ENCODE data around the gene NUP58. TPM values are rescaled to one million over a fixed set of nuclear protein-coding genes. Genes with fewer than 3 reads are reported as not detected.
"Not testable (repeated sequence)": the region's sequence is repeated elsewhere in the genome, so short reads cannot be mapped to it uniquely, and the experiment has no call there.

The NUP58 gene
- polyA plus RNA-seq, 1 experiment: 46.2 TPM

DNA sequence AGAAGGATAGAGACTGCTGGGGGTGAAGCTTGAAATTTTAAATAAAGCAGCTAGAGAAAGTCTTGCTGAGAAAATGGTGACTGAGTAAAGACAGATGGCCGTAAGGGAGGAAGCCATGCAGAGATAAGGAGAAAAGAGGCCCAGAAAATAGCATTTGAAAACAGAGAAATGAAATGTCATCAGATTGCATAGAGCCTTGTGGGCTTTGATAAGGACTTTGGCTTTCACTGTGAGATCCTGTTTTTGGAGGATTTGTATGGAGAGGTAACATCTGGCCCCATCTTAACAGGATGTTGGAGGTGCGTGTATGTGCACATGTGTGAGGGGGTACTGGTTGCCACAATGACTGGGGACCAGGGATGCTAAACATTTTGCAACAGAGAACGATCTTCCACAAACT, 50.8 kb downstream of the NUP58 start:
- no peak for DNase-seq (ENCODE audit: low read depth, low spot score)
- no peaks in the 10 kb centered on the region for H3K9me3 ChIP-seq (ENCODE audit: control insufficient read depth, insufficient read depth, low read length)
- H3K27ac ChIP-seq (ENCODE audit: low read depth, low read length): no peak overlapping the region
- H3K27me3 ChIP-seq (ENCODE audit: control insufficient read depth, insufficient read depth, low read length): peaks cover 8% of the 10 kb centered on the region
- ChIA-PET POLR2A (no interaction called here), CTCF (no interaction called here)
- no peak overlapping the region for H3K4me3 ChIP-seq (ENCODE audit: low read depth, low read length)
- no peak for TF ChIP-seq CTCF (IDR thresholded peaks at IDR 0.05; ENCODE audit: low read depth, low read length)

- Histone ChIP-seq H3K27ac (ENCODE audit: low read depth, low read length) (no peak overlapping the region), H3K9me3 (ENCODE audit: control insufficient read depth, insufficient read depth, low read length) (no peaks in the 10 kb centered on the region), H3K27me3 (ENCODE audit: control insufficient read depth, insufficient read depth, low read length) (peaks cover 8% of the 10 kb centered on the region), H3K4me3 (ENCODE audit: low read depth, low read length) (no peak overlapping the region)
- POLR2A ChIA-PET: no interaction called here
- CTCF ChIA-PET: no interaction called here
- no peak for TF ChIP-seq CTCF (IDR thresholded peaks at IDR 0.05; ENCODE audit: low read depth, low read length)
- no peak for DNase-seq (ENCODE audit: low read depth, low spot score)
Observed at GRCh38 chr13:25352806-25353205, 51.4 kb downstream of the NUP58 start.

DNA sequence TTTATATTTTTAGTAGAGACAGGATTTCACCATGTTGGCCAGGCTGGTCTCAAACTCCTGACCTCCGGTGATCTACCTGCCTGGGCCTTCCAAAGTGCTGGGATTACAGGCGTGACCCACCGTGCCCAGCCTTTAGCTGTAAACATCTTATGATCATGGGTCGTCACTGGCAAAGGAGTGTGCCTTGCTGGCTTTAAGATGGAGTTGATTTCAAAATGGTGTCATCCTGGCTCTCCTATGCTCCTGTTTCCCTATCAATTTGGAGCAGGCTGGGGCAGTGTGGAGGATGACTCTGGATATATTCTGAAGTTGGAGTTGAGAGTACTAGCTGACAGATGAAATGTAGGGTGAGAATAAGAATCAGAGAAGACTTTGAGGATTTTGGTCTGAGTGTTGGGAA, 51.9 kb downstream of the NUP58 start:
- DNase-seq (ENCODE audit: low read depth, low spot score): no peak
- ChIA-PET CTCF (no interaction called here), POLR2A (no interaction called here)
- Histone ChIP-seq H3K4me3 (ENCODE audit: low read depth, low read length) (no peak overlapping the region), H3K9me3 (ENCODE audit: control insufficient read depth, insufficient read depth, low read length) (no peaks in the 10 kb centered on the region), H3K27me3 (ENCODE audit: control insufficient read depth, insufficient read depth, low read length) (peaks cover 8% of the 10 kb centered on the region), H3K27ac (ENCODE audit: low read depth, low read length) (no peak overlapping the region)
- no peak for TF ChIP-seq CTCF (IDR thresholded peaks at IDR 0.05; ENCODE audit: low read depth, low read length)

GRCh38 chr13:25354377-25354776, 53.0 kb downstream of the NUP58 start:
- no peak for TF ChIP-seq CTCF (IDR thresholded peaks at IDR 0.05; ENCODE audit: low read depth, low read length)
- Histone ChIP-seq H3K4me3 (ENCODE audit: low read depth, low read length) (no peak overlapping the region), H3K9me3 (ENCODE audit: control insufficient read depth, insufficient read depth, low read length) (no peaks in the 10 kb centered on the region), H3K27ac (ENCODE audit: low read depth, low read length) (no peak overlapping the region), H3K27me3 (ENCODE audit: control insufficient read depth, insufficient read depth, low read length) (peaks cover 8% of the 10 kb centered on the region)
- no peak for DNase-seq (ENCODE audit: low read depth, low spot score)
- POLR2A ChIA-PET: no interaction called here
- CTCF ChIA-PET: no interaction called here

GRCh38 chr13:25360443-25360842, 59.0 kb downstream of the NUP58 start:
- H3K4me3 ChIP-seq (ENCODE audit: low read depth, low read length); H3K27ac ChIP-seq (ENCODE audit: low read depth, low read length); CTCF ChIA-PET; POLR2A ChIA-PET; DNase-seq (ENCODE audit: low read depth, low spot score); H3K27me3 ChIP-seq (ENCODE audit: control insufficient read depth, insufficient read depth, low read length); H3K9me3 ChIP-seq (ENCODE audit: control insufficient read depth, insufficient read depth, low read length): not testable (repeated sequence)

GRCh38 chr13:25365720-25366235, 64.4 kb downstream of the NUP58 start:
- ChIA-PET CTCF (interaction anchor here (2.8 kb wide), 1 partner anchor 9 kb away, joined by 16 read pairs; no protein-coding TSS in a partner anchor), POLR2A (no interaction called here)
- no peak for DNase-seq (ENCODE audit: low read depth, low spot score)
- TF ChIP-seq CTCF (IDR thresholded peaks at IDR 0.05; ENCODE audit: low read depth, low read length): no peak
- no peak overlapping the region for H3K4me3 ChIP-seq (ENCODE audit: low read depth, low read length)
- no peak overlapping the region for H3K27ac ChIP-seq (ENCODE audit: low read depth, low read length)
- H3K27me3 ChIP-seq (ENCODE audit: control insufficient read depth, insufficient read depth, low read length): peaks cover 15% of the 10 kb centered on the region
- no peaks in the 10 kb centered on the region; the same call in 1 of the 2 replicates for H3K9me3 ChIP-seq (ENCODE audit: control insufficient read depth, insufficient read depth, low read length)

Data from AG04450 (cell line).